ENCODE results near the gene MTA2.

MTA2 gene

GRCh38 chr11:62595124-62595523 lies 6.5 kb downstream of the MTA2 start:
- no peak overlapping the region for H4K8ac ChIP-seq (ENCODE audit: low read depth, low read length)
- H3K79me1 ChIP-seq (ENCODE audit: low read length): peaks cover 23% of the 10 kb centered on the region
- peaks cover 4% of the 10 kb centered on the region for H3K4me1 ChIP-seq (ENCODE audit: control insufficient read depth, low read depth, low read length)
- H2BK5ac ChIP-seq (ENCODE audit: low read length): no peak overlapping the region
- no peak overlapping the region for H2AK5ac ChIP-seq (ENCODE audit: low read length)
- no peaks in the 10 kb centered on the region for H3K27me3 ChIP-seq (ENCODE audit: insufficient read depth, low read length, poor library complexity)
- no peak overlapping the region for H3K27ac ChIP-seq (ENCODE audit: low read depth, low read length)
- H3K4me2 ChIP-seq (ENCODE audit: low read length): no peak overlapping the region
- no peak overlapping the region for H3K18ac ChIP-seq (ENCODE audit: low read length)
- no peak overlapping the region for H3K4ac ChIP-seq (ENCODE audit: low read depth, low read length)
- H3K36me3 ChIP-seq (ENCODE audit: control insufficient read depth, insufficient read depth, low read length): peaks cover 32% of the 10 kb centered on the region
- H3K4me3 ChIP-seq (ENCODE audit: low read length): no peak overlapping the region
- no peak overlapping the region for H4K5ac ChIP-seq (ENCODE audit: low read length)
- peaks cover 18% of the 10 kb centered on the region for H3K79me2 ChIP-seq (ENCODE audit: control insufficient read depth, insufficient read depth, low read length)
- no peak overlapping the region for H3K9ac ChIP-seq (ENCODE audit: low read length)
- WGBS (ENCODE audit: extremely low coverage, insufficient coverage, low lambda C conversion rate): no CpG with 5 or more reads among the region's 8 CpGs
- H3K56ac ChIP-seq (ENCODE audit: low read length): no peak overlapping the region
- no peak for DNase-seq
- no peak overlapping the region for H2BK15ac ChIP-seq (replicated peaks; ENCODE audit: low read depth)
- H3K23ac ChIP-seq (ENCODE audit: low read length): no peak overlapping the region
- no peak overlapping the region for H2BK120ac ChIP-seq (ENCODE audit: low read depth, low read length)

- Histone ChIP-seq H3K9ac (ENCODE audit: low read length) (no peak overlapping the region), H3K4me3 (ENCODE audit: low read length) (no peak overlapping the region), H3K4ac (ENCODE audit: low read depth, low read length) (no peak overlapping the region), H3K27ac (ENCODE audit: low read depth, low read length) (no peak overlapping the region), H3K23ac (ENCODE audit: low read length) (no peak overlapping the region), H2BK15ac (replicated peaks; ENCODE audit: low read depth) (no peak overlapping the region), H2AK5ac (ENCODE audit: low read length) (no peak overlapping the region), H3K79me1 (ENCODE audit: low read length) (peaks cover 20% of the 10 kb centered on the region), H4K8ac (ENCODE audit: low read depth, low read length) (no peak overlapping the region), H3K27me3 (ENCODE audit: insufficient read depth, low read length, poor library complexity) (no peaks in the 10 kb centered on the region), H3K4me1 (ENCODE audit: control insufficient read depth, low read depth, low read length) (peaks cover 2% of the 10 kb centered on the region), H3K4me2 (ENCODE audit: low read length) (no peak overlapping the region), H4K5ac (ENCODE audit: low read length) (no peak overlapping the region), H2BK5ac (ENCODE audit: low read length) (no peak overlapping the region), H3K56ac (ENCODE audit: low read length) (peak overlapping the region; percentile 29), H3K18ac (ENCODE audit: low read length) (no peak overlapping the region), H3K36me3 (ENCODE audit: control insufficient read depth, insufficient read depth, low read length) (peaks cover 32% of the 10 kb centered on the region), H2BK120ac (ENCODE audit: low read depth, low read length) (no peak overlapping the region), H3K79me2 (ENCODE audit: control insufficient read depth, insufficient read depth, low read length) (peaks cover 10% of the 10 kb centered on the region)
- whole genome bisulfite sequencing (ENCODE audit: extremely low coverage, insufficient coverage, low lambda C conversion rate): no CpG with 5 or more reads among the region's 13 CpGs
- peak; percentile 90 for DNase-seq
Observed at GRCh38 chr11:62593434-62594044, 8.1 kb downstream of the MTA2 start.

- H3K27ac ChIP-seq (ENCODE audit: low read depth, low read length): no peak overlapping the region
- H3K27me3 ChIP-seq (ENCODE audit: insufficient read depth, low read length, poor library complexity): no peaks in the 10 kb centered on the region
- peaks cover 6% of the 10 kb centered on the region for H3K79me2 ChIP-seq (ENCODE audit: control insufficient read depth, insufficient read depth, low read length)
- no CpG with 5 or more reads among the region's 8 CpGs for WGBS (ENCODE audit: extremely low coverage, insufficient coverage, low lambda C conversion rate)
- H3K4me2 ChIP-seq (ENCODE audit: low read length): no peak overlapping the region
- no peak overlapping the region for H3K9ac ChIP-seq (ENCODE audit: low read length)
- peaks cover 28% of the 10 kb centered on the region for H3K36me3 ChIP-seq (ENCODE audit: control insufficient read depth, insufficient read depth, low read length)
- no peak overlapping the region for H3K4ac ChIP-seq (ENCODE audit: low read depth, low read length)
- H2AK5ac ChIP-seq (ENCODE audit: low read length): no peak overlapping the region
- no peak overlapping the region for H3K56ac ChIP-seq (ENCODE audit: low read length)
- no peak overlapping the region for H4K8ac ChIP-seq (ENCODE audit: low read depth, low read length)
- peaks cover 2% of the 10 kb centered on the region for H3K4me1 ChIP-seq (ENCODE audit: control insufficient read depth, low read depth, low read length)
- peaks cover 15% of the 10 kb centered on the region for H3K79me1 ChIP-seq (ENCODE audit: low read length)
- no peak overlapping the region for H3K18ac ChIP-seq (ENCODE audit: low read length)
- no peak for DNase-seq
- H2BK15ac ChIP-seq (replicated peaks; ENCODE audit: low read depth): no peak overlapping the region
- no peak overlapping the region for H4K5ac ChIP-seq (ENCODE audit: low read length)
- H2BK120ac ChIP-seq (ENCODE audit: low read depth, low read length): no peak overlapping the region
- no peak overlapping the region for H3K23ac ChIP-seq (ENCODE audit: low read length)
- H2BK5ac ChIP-seq (ENCODE audit: low read length): no peak overlapping the region
- H3K4me3 ChIP-seq (ENCODE audit: low read length): no peak overlapping the region
Observed at GRCh38 chr11:62592989-62593421, 8.7 kb downstream of the MTA2 start.

- Histone ChIP-seq H3K56ac (ENCODE audit: low read length) (peak overlapping the region; percentile 92), H3K4me2 (ENCODE audit: low read length) (peak overlapping the region; percentile 82), H2BK120ac (ENCODE audit: low read depth, low read length) (no peak overlapping the region), H3K27ac (ENCODE audit: low read depth, low read length) (peak overlapping the region; percentile 34), H4K8ac (ENCODE audit: low read depth, low read length) (no peak overlapping the region), H3K9ac (ENCODE audit: low read length) (peak overlapping the region; percentile 84), H3K36me3 (ENCODE audit: control insufficient read depth, insufficient read depth, low read length) (peaks cover 22% of the 10 kb centered on the region), H3K4me1 (ENCODE audit: control insufficient read depth, low read depth, low read length) (peaks cover 2% of the 10 kb centered on the region), H3K79me1 (ENCODE audit: low read length) (peaks cover 7% of the 10 kb centered on the region), H2AK5ac (ENCODE audit: low read length) (peak overlapping the region; percentile 1), H4K5ac (ENCODE audit: low read length) (no peak overlapping the region), H3K27me3 (ENCODE audit: insufficient read depth, low read length, poor library complexity) (no peaks in the 10 kb centered on the region), H3K18ac (ENCODE audit: low read length) (no peak overlapping the region), H2BK15ac (replicated peaks; ENCODE audit: low read depth) (no peak overlapping the region), H3K4ac (ENCODE audit: low read depth, low read length) (no peak overlapping the region), H3K79me2 (ENCODE audit: control insufficient read depth, insufficient read depth, low read length) (peaks cover 5% of the 10 kb centered on the region), H3K4me3 (ENCODE audit: low read length) (peak overlapping the region; percentile 36), H2BK5ac (ENCODE audit: low read length) (no peak overlapping the region), H3K23ac (ENCODE audit: low read length) (peak overlapping the region; percentile 76)
- DNase-seq: no peak
- no CpG with 5 or more reads among the region's 17 CpGs for WGBS (ENCODE audit: extremely low coverage, insufficient coverage, low lambda C conversion rate)
Observed at GRCh38 chr11:62592146-62592815, 9.4 kb downstream of the MTA2 start.

GRCh38 chr11:62591448-62592145 lies 10.1 kb downstream of the MTA2 start, which contains the start of gene TUT1:
TSS of gene TUT1 (minus strand) at chr11:62591523. CDS start at chr11:62591485, 38 bp downstream.
- H3K27me3 ChIP-seq (ENCODE audit: insufficient read depth, low read length, poor library complexity): no peaks in the 10 kb centered on the region
- H3K18ac ChIP-seq (ENCODE audit: low read length): peak within 1 kb of the TSS; percentile 44
- peak within 1 kb of the TSS; percentile 75 for H4K5ac ChIP-seq (ENCODE audit: low read length)
- H2AK5ac ChIP-seq (ENCODE audit: low read length): peak within 1 kb of the TSS; percentile 14
- peaks cover 5% of the 10 kb centered on the region for H3K79me1 ChIP-seq (ENCODE audit: low read length)
- H3K4ac ChIP-seq (ENCODE audit: low read depth, low read length): peak within 1 kb of the TSS; percentile 92
- peak within 1 kb of the TSS; percentile 76 for H3K23ac ChIP-seq (ENCODE audit: low read length)
- peak within 1 kb of the TSS; percentile 97 for H3K4me3 ChIP-seq (ENCODE audit: low read length)
- H4K8ac ChIP-seq (ENCODE audit: low read depth, low read length): no peak within 1 kb of the TSS
- H3K36me3 ChIP-seq (ENCODE audit: control insufficient read depth, insufficient read depth, low read length): peaks cover 19% of the 10 kb centered on the region
- WGBS (ENCODE audit: extremely low coverage, insufficient coverage, low lambda C conversion rate): no CpG with 5 or more reads among the region's 58 CpGs
- peak within 1 kb of the TSS; percentile 96 for H3K56ac ChIP-seq (ENCODE audit: low read length)
- peaks cover 5% of the 10 kb centered on the region for H3K79me2 ChIP-seq (ENCODE audit: control insufficient read depth, insufficient read depth, low read length)
- peak within 1 kb of the TSS; percentile 86 for H3K4me2 ChIP-seq (ENCODE audit: low read length)
- H3K9ac ChIP-seq (ENCODE audit: low read length): peak within 1 kb of the TSS; percentile 95
- peak within 1 kb of the TSS; percentile 82 for H3K27ac ChIP-seq (ENCODE audit: low read depth, low read length)
- DNase-seq: peak; percentile 100
- H2BK15ac ChIP-seq (replicated peaks; ENCODE audit: low read depth): no peak within 1 kb of the TSS
- peaks cover 2% of the 10 kb centered on the region for H3K4me1 ChIP-seq (ENCODE audit: control insufficient read depth, low read depth, low read length)
- no peak within 1 kb of the TSS for H2BK120ac ChIP-seq (ENCODE audit: low read depth, low read length)
- H2BK5ac ChIP-seq (ENCODE audit: low read length): peak within 1 kb of the TSS; percentile 45
